GM06990 (cell line): ENCODE results near the gene TPST2.
A peak's percentile ranks its signal among the peaks of the same experiment; 100 is the strongest.

Source experiments
- DNase-seq: peaks from one replicate; pipeline ENCODE4 v3.0.0-alpha.2; 2011; ENCODE audit not compliant: insufficient read length; ENCODE audit errors: extremely low read depth
- H3K27me3 ChIP-seq: replicated peaks from 2 replicates; pipeline ENCODE4 v1.6.0; 2011; ENCODE audit warnings: low read length; ENCODE audit not compliant: control insufficient read depth, insufficient read depth
- H3K36me3 ChIP-seq: 2 replicates; pipeline ENCODE4 v1.5.1; 2011; ENCODE audit warnings: low read length; ENCODE audit not compliant: control insufficient read depth, insufficient read depth
- H3K4me3 ChIP-seq: replicated peaks from 2 replicates; pipeline ENCODE4 v1.5.1; 2011; ENCODE audit warnings: low read depth, mild to moderate bottlenecking, control low read depth, low read length
- TF ChIP-seq, protein P1 (sequence below): IDR thresholded peaks from 2 replicates; pipeline ENCODE4 v1.5.1; 2011; ENCODE audit warnings: low read length, control low read depth, mild to moderate bottlenecking, inconsistent platforms; ENCODE audit not compliant: insufficient read depth, poor library complexity, severe bottlenecking

Gene TPST2

DNA sequence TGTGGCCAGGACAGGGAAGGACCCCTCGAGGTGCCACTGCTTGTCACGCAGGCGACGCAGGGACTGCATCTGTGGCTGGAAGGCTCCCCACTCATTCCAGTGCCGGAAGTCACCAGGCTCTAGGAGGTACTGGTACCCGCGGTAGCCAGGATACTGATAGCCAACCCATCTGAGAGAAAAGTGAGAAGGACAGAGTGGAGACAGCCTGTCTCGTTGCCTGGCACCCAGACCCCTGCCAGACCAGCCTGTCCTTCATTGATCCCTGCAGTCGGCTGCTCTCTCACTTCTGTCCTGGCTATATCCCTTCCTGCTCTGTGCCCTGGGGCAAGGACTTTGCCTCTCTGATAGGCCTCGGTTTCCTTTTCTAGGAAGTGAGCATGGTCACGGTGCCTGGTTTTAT, 9.6 kb upstream of the TPST2 start:
- H3K4me3 ChIP-seq = no peak overlapping the region
- TF ChIP-seq, protein P1, sequence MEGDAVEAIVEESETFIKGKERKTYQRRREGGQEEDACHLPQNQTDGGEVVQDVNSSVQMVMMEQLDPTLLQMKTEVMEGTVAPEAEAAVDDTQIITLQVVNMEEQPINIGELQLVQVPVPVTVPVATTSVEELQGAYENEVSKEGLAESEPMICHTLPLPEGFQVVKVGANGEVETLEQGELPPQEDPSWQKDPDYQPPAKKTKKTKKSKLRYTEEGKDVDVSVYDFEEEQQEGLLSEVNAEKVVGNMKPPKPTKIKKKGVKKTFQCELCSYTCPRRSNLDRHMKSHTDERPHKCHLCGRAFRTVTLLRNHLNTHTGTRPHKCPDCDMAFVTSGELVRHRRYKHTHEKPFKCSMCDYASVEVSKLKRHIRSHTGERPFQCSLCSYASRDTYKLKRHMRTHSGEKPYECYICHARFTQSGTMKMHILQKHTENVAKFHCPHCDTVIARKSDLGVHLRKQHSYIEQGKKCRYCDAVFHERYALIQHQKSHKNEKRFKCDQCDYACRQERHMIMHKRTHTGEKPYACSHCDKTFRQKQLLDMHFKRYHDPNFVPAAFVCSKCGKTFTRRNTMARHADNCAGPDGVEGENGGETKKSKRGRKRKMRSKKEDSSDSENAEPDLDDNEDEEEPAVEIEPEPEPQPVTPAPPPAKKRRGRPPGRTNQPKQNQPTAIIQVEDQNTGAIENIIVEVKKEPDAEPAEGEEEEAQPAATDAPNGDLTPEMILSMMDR = no peak
- no peaks in the 10 kb centered on the region for H3K27me3 ChIP-seq
- H3K36me3 ChIP-seq = no peaks in the 10 kb centered on the region
- DNase-seq = no peak

DNA sequence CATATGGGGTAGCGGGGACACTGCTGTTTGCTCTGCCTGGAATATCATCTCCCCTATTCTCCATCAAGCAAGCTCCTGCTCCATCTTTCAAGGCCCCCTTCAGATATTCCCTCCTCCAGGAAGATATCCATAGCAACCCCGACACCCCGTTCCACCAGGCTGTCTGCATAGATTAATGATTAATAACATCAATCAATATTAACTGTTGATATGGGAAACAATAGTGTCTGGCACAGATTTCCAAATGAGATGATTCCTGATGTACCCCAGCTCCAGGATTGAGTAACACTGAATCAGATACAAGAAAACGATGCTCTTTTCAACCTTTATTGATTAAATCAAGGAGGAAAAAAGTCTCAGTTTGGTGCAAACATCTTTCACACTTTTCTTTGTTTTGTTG, 7.5 kb upstream of the TPST2 start:
- H3K36me3 ChIP-seq = no peaks in the 10 kb centered on the region
- no peaks in the 10 kb centered on the region for H3K27me3 ChIP-seq
- TF ChIP-seq, protein P1 = no peak

DNA sequence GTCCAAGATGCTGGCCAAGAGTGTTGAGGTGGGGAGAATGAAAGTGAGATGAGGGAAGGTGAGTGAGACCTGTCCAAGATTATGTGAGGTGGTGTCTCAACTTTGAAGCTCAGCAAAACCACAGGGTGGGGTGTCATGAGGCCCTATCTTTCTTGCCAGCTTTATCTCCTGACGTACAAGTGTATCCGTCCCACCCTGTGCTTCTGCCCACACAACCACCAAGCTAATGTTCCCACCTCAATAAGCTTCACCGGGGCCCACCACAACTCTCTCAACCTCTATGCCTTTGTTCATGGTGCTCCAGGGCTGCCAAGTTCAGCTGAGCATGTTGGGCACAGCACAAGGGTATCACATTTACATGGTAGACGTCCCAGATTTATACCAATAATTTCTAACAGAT, 7.1 kb upstream of the TPST2 start:
- no peak for DNase-seq
- H3K4me3 ChIP-seq = no peak overlapping the region
- no peaks in the 10 kb centered on the region for H3K36me3 ChIP-seq
- no peaks in the 10 kb centered on the region for H3K27me3 ChIP-seq
- TF ChIP-seq, protein P1 = no peak

More for the DNA sequence above, 7.5 kb upstream of the TPST2 start:
- no peak overlapping the region for H3K4me3 ChIP-seq
- no peak for DNase-seq

DNA sequence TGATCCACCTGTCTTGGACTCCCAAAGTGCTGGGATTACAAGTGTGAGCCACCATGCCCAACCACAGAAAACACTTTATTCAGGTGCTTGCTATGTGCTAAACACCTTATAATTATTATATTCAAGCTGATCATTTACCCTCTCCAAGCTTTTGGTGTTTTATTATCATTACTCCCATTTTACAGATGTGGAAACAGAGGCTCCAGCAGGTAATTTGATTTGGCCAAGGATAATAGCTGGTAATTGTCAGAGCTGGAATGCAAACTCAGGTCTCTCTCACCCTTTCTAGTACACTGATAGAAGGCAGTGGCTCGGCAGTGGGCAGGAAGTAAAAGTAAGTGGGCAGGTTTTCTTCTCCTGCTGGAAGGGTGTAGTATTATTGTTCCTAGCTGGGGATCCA, 3.8 kb upstream of the TPST2 start:
- TF ChIP-seq, protein P1 = no peak
- Histone ChIP-seq H3K36me3 (no peaks in the 10 kb centered on the region), H3K27me3 (no peaks in the 10 kb centered on the region), H3K4me3 (no peak overlapping the region)
- DNase-seq = no peak

DNA sequence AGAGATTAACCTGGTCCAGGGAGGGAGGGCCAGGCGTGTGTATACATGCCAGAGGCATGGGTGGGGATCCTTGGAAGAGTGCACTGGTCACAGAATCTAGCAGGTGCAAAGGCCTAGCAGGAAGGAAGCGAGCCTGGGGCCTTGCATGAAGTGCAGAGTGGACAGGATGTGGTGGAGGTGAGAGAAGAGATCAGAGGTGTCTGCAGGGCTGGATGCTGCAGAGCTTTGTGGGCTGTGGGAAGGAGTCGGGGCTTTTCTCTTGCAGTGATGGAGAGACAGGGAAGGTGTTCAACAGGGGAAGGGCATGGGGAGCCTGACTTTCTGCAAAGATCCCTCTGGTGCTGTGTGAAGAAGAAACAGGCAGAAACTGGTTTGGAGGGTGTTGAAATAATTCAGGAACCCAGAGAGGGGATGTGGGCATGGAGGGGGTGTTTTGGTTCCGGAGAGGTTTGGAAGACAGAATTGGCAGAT, 2.5 kb upstream of the TPST2 start:
- TF ChIP-seq, protein P1 = no peak
- Histone ChIP-seq H3K4me3 (no peak overlapping the region), H3K36me3 (no peaks in the 10 kb centered on the region), H3K27me3 (no peaks in the 10 kb centered on the region)
- DNase-seq = peak; percentile 46

DNA sequence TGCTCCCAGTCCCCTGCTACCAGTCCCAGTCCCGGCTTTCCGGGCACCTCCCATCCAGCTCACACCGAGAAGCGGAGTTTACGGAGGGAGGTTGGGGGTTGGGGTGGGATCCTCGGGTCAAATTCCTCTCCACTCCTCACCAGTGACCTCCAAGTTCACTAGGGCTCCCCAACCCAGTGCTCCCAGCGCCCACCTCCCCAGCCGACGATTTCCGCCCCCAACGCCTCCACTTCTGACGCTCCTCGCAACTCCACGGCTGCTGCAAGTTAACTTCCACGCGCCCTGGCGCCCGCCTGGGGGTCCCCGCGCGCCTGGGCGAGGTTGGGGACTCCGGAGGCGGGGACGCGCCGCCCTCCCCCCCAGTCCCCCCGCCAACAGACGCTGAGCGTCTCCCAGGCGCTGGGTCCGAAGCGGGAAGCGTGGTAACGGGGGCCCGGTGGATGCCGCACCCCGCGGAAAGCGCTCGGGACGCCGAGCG, 526 bp downstream of the TPST2 start:
- DNase-seq = peak; percentile 43
- peak overlapping the region; percentile 91 for H3K4me3 ChIP-seq
- no peaks in the 10 kb centered on the region for H3K27me3 ChIP-seq
- H3K36me3 ChIP-seq = peaks cover 2% of the 10 kb centered on the region
- TF ChIP-seq, protein P1 = no peak
